ENCODE results near the gene LGALS4.
"Not testable (repeated sequence)": the region's sequence is repeated elsewhere in the genome, so short reads cannot be mapped to it uniquely, and the experiment has no call there.

Gene LGALS4
- total RNA-seq, result 0 to 2.7 (median 1.1) reads per million in 9 experiments

- H3K4me3 Mint-ChIP-seq, result no peak within 1 kb of the TSS
- H3K27ac Mint-ChIP-seq, result no peak within 1 kb of the TSS
These were observed at the start of gene LGALS4 for GRCh38 chr19:38812841-38813320. Gene LGALS4, minus strand, starts transcription at chr19:38812945. Its CDS starts 59 bp downstream, at chr19:38812886.

DNA sequence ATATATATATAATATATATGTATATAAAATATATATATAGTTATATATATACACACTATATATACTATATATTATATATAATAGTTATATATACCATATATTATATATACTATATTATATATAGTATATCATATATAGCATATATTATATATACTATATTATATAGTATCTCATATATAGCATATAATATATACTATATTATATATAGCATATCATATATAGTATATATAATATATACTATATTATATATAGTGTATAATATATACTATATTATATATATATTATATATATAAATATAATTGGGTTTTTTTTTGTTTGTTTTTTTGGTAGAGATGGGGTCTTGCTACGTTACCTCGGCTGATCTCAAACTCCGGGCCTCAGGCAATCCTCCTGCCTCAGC, 48.6 kb upstream of the LGALS4 start:
- DNase-seq, result no peak
- Mint-ChIP-seq H3K9me3 (no peaks in the 10 kb centered on the region), H3K4me1 (ENCODE audit: low read depth in 2 of 2) (peaks cover 32 to 41% of the 10 kb centered on the region in 2 donors), H3K27ac (no peak overlapping the region), H3K36me3 (ENCODE audit: insufficient read depth) (peaks cover 23% of the 10 kb centered on the region), H3K4me3 (no peak overlapping the region), H3K27me3 (no peaks in the 10 kb centered on the region)
- no peak for ATAC-seq (replicated peaks)

More at GRCh38 chr19:38812841-38813320, at the start of gene LGALS4:
- peaks cover 18% of the 10 kb centered on the region for H3K36me3 Mint-ChIP-seq (ENCODE audit: insufficient read depth)
- H3K4me1 Mint-ChIP-seq (ENCODE audit: low read depth in 2 of 2), result no peaks in the 10 kb centered on the region
- no peaks in the 10 kb centered on the region for H3K27me3 Mint-ChIP-seq
- DNase-seq (no peak), ATAC-seq (replicated peaks) (no peak)
- H3K9me3 Mint-ChIP-seq, result no peaks in the 10 kb centered on the region

- Mint-ChIP-seq H3K4me1 (ENCODE audit: low read depth in 2 of 2) (peaks cover 19 to 26% of the 10 kb centered on the region in 2 donors), H3K36me3 (ENCODE audit: insufficient read depth) (peaks cover 12% of the 10 kb centered on the region)
- not testable (repeated sequence) for ATAC-seq (replicated peaks); H3K27me3 Mint-ChIP-seq; H3K27ac Mint-ChIP-seq; H3K4me3 Mint-ChIP-seq; H3K9me3 Mint-ChIP-seq; DNase-seq
These were observed 47.0 kb upstream of the LGALS4 start for GRCh38 chr19:38859631-38860204.

DNA sequence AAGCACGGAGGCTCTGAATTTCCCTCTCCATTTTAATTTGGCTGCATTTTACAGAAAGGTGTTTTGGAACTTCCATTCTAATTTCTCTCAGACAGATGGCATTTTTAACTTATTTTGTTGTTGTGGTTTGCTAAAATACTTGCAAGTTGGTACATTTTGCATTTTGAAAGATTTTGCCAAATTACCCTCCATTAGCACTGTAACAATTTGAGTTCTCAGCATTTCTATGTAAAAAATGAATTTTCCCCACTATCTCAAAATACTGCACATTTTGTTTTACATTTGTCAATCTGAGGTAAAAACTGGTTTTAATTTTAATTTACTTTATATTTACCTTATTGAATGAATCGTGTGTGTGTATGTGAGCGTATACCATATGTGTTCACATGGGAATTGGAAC, 44.1 kb upstream of the LGALS4 start:
- no peaks in the 10 kb centered on the region for H3K9me3 Mint-ChIP-seq
- ATAC-seq (replicated peaks) (no peak), DNase-seq (no peak)
- peak overlapping the region; percentile 6 to 57 for H3K4me3 Mint-ChIP-seq
- H3K27me3 Mint-ChIP-seq, result no peaks in the 10 kb centered on the region
- H3K27ac Mint-ChIP-seq, result peak overlapping the region; percentile 78 to 79
- peaks cover 20 to 22% of the 10 kb centered on the region in 2 donors for H3K4me1 Mint-ChIP-seq (ENCODE audit: low read depth in 2 of 2)
- peaks cover 19% of the 10 kb centered on the region for H3K36me3 Mint-ChIP-seq (ENCODE audit: insufficient read depth)

GRCh38 chr19:38855751-38856150, 43.0 kb upstream of the LGALS4 start:
- not testable (repeated sequence) for H3K27me3 Mint-ChIP-seq; H3K4me3 Mint-ChIP-seq; H3K27ac Mint-ChIP-seq; DNase-seq; H3K9me3 Mint-ChIP-seq; ATAC-seq (replicated peaks)
- H3K36me3 Mint-ChIP-seq (ENCODE audit: insufficient read depth), result peaks cover 29% of the 10 kb centered on the region
- H3K4me1 Mint-ChIP-seq (ENCODE audit: low read depth in 2 of 2), result peaks cover 28 to 32% of the 10 kb centered on the region in 2 donors

DNA sequence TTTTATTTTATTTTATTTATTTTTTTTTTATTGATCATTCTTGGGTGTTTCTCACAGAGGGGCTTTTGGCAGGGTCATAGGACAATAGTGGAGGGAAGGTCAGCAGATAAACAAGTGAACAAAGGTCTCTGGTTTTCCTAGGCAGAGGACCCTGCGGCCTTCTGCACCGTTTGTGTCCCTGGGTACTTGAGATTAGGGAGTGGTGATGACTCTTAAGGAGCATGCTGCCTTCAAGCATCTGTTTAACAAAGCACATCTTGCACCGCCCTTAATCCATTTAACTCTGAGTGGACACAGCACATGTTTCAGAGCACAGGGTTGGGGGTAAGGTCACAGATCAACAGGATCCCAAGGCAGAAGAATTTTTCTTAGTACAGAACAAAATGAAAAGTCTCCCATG, 42.2 kb upstream of the LGALS4 start:
- DNase-seq; ATAC-seq (replicated peaks); H3K4me3 Mint-ChIP-seq; H3K9me3 Mint-ChIP-seq; H3K27me3 Mint-ChIP-seq; H3K27ac Mint-ChIP-seq: not testable (repeated sequence)
- peaks cover 30 to 34% of the 10 kb centered on the region in 2 donors for H3K4me1 Mint-ChIP-seq (ENCODE audit: low read depth in 2 of 2)
- peaks cover 36% of the 10 kb centered on the region for H3K36me3 Mint-ChIP-seq (ENCODE audit: insufficient read depth)

GRCh38 chr19:38853214-38853613, 40.5 kb upstream of the LGALS4 start:
- peak overlapping the region; percentile 93 to 100 for H3K27ac Mint-ChIP-seq
- H3K9me3 Mint-ChIP-seq, result no peaks in the 10 kb centered on the region
- no peak for ATAC-seq (replicated peaks)
- DNase-seq, result no peak
- H3K36me3 Mint-ChIP-seq (ENCODE audit: insufficient read depth), result peaks cover 54% of the 10 kb centered on the region
- H3K4me3 Mint-ChIP-seq, result peak overlapping the region; percentile 97 to 98
- peaks cover 39 to 44% of the 10 kb centered on the region in 2 donors for H3K4me1 Mint-ChIP-seq (ENCODE audit: low read depth in 2 of 2)
- H3K27me3 Mint-ChIP-seq, result no peaks in the 10 kb centered on the region

- Mint-ChIP-seq H3K4me3 (peak overlapping the region; percentile 97 to 98), H3K27me3 (no peaks in the 10 kb centered on the region), H3K36me3 (ENCODE audit: insufficient read depth) (peaks cover 61% of the 10 kb centered on the region), H3K4me1 (ENCODE audit: low read depth in 2 of 2) (peaks cover 41 to 47% of the 10 kb centered on the region in 2 donors), H3K9me3 (no peaks in the 10 kb centered on the region), H3K27ac (peak overlapping the region; percentile 99 to 100)
- peak; percentile 3 for ATAC-seq (replicated peaks)
- peak; percentile 52 to 62 (median 59) for DNase-seq
These were observed 39.7 kb upstream of the LGALS4 start for GRCh38 chr19:38852231-38853044.

DNA sequence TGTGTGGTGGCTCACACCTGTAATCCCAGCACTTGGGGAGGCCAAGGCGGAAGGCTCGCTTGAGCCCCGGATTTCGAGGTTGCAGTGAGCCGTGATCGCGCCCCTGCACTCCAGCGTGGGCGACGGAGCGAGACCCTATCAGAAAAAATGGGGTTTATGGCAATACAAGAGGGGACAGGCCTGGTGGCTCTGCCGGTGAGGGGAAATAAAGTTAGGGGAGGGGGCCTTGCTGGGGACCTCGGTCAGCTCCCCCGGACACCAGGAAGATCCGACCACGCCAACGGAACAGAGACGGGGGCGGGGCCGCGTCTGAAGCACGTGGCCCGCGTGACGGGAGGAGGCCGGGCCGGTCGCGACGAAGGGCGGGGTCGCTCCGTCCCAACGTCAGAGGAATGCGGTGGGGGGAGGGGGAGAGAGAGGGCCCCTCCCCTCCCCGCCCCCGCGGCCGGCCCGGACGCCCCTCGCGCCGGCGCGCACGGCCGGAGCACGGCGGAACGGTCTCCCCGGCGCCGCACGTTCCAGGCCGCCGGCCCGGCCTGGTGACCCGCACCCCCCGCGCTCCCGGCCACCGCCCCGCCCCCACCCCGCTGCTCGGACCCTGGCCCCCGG, 39.0 kb upstream of the LGALS4 start:
- ATAC-seq (replicated peaks), result peak; percentile 5
- Mint-ChIP-seq H3K27ac (peak overlapping the region; percentile 99 to 100), H3K27me3 (no peaks in the 10 kb centered on the region), H3K4me1 (ENCODE audit: low read depth in 2 of 2) (peaks cover 39 to 41% of the 10 kb centered on the region in 2 donors), H3K9me3 (no peaks in the 10 kb centered on the region), H3K36me3 (ENCODE audit: insufficient read depth) (peaks cover 61% of the 10 kb centered on the region), H3K4me3 (peak overlapping the region; percentile 97 to 98)
- DNase-seq, result peak; percentile 80 to 86 (median 83)

DNA sequence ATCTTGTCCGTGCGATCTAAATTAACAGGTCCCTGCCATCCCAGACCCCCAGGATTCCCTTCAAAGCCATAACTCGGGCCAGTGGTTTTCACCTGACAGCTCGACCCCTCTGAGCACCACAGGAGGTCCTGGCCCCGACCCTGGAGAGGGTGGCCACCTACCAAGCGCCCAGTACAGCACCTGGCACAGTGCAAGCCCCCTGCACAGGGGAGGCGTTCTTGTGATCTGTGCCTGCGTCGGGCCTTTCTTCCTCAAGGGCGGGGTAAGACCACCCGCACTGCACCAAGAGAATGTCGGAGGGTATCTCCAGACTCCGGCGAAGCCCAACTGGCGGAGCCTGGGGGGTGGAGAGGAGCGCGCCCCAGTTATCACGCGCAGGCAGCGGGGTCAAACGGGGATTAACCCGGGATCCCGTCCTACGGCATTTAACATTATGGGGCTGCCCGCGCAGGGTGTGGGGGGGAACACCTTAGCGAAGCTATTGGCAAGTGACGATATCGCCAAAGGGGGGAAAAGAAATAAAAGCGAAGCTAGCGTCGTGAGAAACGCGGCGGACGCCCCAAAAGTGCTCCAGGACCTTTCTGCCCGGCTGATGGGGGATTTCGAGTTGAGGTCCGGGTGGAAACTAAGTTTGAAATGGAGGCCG, 38.4 kb upstream of the LGALS4 start:
- no peak for ATAC-seq (replicated peaks)
- DNase-seq, result peak; percentile 33 to 44 (median 38)
- H3K27ac Mint-ChIP-seq, result peak overlapping the region; percentile 99 to 100
- H3K4me3 Mint-ChIP-seq, result peak overlapping the region; percentile 97 to 98
- peaks cover 68% of the 10 kb centered on the region for H3K36me3 Mint-ChIP-seq (ENCODE audit: insufficient read depth)
- no peaks in the 10 kb centered on the region for H3K27me3 Mint-ChIP-seq
- peaks cover 38 to 39% of the 10 kb centered on the region in 2 donors for H3K4me1 Mint-ChIP-seq (ENCODE audit: low read depth in 2 of 2)
- no peaks in the 10 kb centered on the region for H3K9me3 Mint-ChIP-seq

- peak in 2 of 3 experiments; percentile 96 to 99 for DNase-seq
- peak; percentile 72 for ATAC-seq (replicated peaks)
- H3K27me3 Mint-ChIP-seq, result no peaks in the 10 kb centered on the region
- H3K27ac Mint-ChIP-seq, result peak overlapping the region; percentile 99 to 100
- H3K9me3 Mint-ChIP-seq, result no peaks in the 10 kb centered on the region
- peak overlapping the region; percentile 97 to 98 for H3K4me3 Mint-ChIP-seq
- H3K4me1 Mint-ChIP-seq (ENCODE audit: low read depth in 2 of 2), result peaks cover 41 to 45% of the 10 kb centered on the region in 2 donors
- H3K36me3 Mint-ChIP-seq (ENCODE audit: insufficient read depth), result peaks cover 74% of the 10 kb centered on the region
These were observed 37.8 kb upstream of the LGALS4 start for GRCh38 chr19:38850436-38850975.

- Mint-ChIP-seq H3K9me3 (no peaks in the 10 kb centered on the region), H3K36me3 (ENCODE audit: insufficient read depth) (peaks cover 79% of the 10 kb centered on the region), H3K4me3 (peak within 1 kb of the TSS; percentile 97 to 98), H3K27ac (peak within 1 kb of the TSS; percentile 99 to 100), H3K4me1 (ENCODE audit: low read depth in 2 of 2) (peaks cover 44 to 48% of the 10 kb centered on the region in 2 donors), H3K27me3 (no peaks in the 10 kb centered on the region)
- peak; percentile 99 for DNase-seq
- peak; percentile 62 for ATAC-seq (replicated peaks)
These were observed 37.2 kb upstream of the LGALS4 start, which contains the start of gene HNRNPL for GRCh38 chr19:38849860-38850435. Gene HNRNPL, minus strand, starts transcription at chr19:38849986. Its CDS starts 20 bp downstream, at chr19:38849966.

All from effector memory CD8-positive, alpha-beta T cell (primary cell).